GM19193 (cell line): ENCODE measurements around the gene FAM107B.

Experiments used
- POLR2A ChIP-seq: IDR thresholded peaks from 4 replicates; pipeline ENCODE4 v1.6.1; 2011; ENCODE audit not compliant: insufficient read depth, insufficient read length; ENCODE audit errors: extremely low read depth

Gene FAM107B

DNA sequence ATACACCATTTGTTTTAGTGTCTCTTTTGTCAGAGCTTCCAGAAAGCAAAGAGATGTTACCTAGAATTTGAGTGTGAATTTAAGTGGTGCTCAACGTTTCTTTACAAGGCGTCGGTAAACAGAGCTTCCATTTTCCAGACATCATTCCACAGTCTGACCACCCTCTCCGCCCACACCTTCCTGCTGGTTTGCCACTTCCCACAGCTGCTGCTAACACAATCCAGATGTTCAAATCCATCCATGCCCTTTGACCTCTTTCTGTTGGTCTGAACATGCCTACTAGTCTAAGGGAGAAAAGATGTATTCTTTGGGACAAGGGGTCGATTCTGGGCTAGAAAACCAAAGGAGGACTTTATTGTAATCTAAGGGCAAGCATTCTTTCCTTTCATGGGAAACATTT lies 86.1 kb downstream of the FAM107B start:
- TF ChIP-seq POLR2A, result no peak

DNA sequence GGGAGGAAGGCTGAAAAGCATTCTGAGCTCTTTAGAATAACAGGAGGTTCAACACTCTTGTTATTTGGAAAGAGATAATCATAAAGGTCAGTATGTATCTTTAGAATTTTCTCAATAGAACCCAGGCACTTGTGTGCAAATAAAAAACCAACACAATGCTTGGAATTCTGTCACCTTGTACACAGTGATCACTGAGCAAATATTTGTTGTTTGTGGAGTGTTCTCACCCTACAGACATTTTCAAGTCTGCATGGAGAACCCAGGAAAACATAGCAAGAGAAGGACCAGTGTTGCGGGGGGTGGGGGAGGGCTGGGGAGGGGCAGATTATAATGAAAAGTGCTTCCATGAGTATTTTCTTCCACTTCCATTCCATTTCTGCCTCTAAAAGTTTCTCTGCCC lies 87.4 kb downstream of the FAM107B start:
- TF ChIP-seq POLR2A, result no peak

- TF ChIP-seq POLR2A, result no peak
Observed at GRCh38 chr10:14686356-14686755, 88.3 kb downstream of the FAM107B start.

- TF ChIP-seq POLR2A, result no peak
Observed at GRCh38 chr10:14684354-14684753, 90.3 kb downstream of the FAM107B start.

GRCh38 chr10:14683256-14683655 lies 91.4 kb downstream of the FAM107B start:
- no peak for TF ChIP-seq POLR2A

DNA sequence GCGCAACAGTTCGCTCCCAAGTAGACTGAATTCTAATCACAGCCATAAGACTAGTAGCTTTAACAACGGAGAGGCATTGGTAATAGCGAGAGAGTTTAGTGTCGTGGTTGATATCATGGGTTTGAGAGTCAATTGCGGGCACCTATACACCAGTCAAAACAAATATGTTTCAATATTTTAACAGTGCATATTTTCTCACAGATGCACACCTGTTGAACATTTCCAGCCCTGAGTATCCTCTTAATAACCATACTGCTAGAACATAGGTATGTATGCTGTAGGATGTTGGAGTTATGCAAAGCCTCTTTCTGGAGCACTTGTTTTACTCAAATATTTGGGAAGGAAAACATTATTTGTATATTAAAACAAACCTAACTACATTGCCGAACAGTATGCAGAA lies 92.9 kb downstream of the FAM107B start:
- no peak for TF ChIP-seq POLR2A

- no peak for TF ChIP-seq POLR2A
Observed at GRCh38 chr10:14681305-14681704, 93.4 kb downstream of the FAM107B start.

DNA sequence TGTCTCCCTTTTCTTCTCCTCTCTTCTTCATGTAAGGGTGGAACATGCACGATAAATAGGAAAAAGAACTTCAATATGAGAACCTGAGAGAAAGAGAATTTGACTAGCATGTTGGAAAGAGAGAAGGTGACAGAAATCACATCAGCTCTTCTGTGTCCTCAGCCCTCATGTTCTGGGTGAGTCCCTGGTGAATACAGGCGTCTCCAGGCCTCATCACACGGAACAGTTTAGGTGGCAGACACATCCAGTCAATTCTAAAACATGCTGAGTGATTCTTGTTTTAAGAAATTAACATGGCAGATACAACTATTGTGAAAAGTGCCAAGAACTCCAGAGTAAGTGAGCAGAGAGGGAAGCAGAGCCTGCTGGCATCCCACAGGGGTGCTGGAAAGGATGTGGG lies 96.1 kb downstream of the FAM107B start:
- TF ChIP-seq POLR2A, result no peak

GRCh38 chr10:14676732-14677131 lies 98.0 kb downstream of the FAM107B start:
- no peak for TF ChIP-seq POLR2A

GRCh38 chr10:14674376-14675050 lies 100.2 kb downstream of the FAM107B start:
- TF ChIP-seq POLR2A, result no peak

GRCh38 chr10:14673189-14673861 lies 101.4 kb downstream of the FAM107B start:
- no peak for TF ChIP-seq POLR2A

DNA sequence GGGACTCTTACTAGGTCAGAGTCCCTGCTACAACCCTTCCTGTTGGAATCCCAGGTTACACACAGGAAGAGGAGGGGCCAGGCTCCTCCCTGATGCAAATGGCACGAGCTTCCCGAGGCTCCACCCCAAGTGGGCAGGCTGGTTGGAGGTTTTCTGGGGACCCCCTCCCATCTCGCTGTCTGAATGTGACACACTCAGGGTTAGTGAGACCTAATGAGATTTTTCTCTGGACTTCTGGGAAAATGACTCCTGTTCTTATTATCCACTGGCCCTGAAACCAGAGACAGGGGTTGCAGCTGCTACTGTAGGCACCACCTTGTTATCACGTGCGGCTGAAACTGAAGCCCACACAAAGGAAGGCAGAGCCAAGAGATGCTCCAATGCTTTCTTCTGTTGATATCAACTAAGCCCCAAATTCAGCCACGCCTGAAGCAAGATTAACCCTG lies 103.3 kb downstream of the FAM107B start:
- TF ChIP-seq POLR2A, result no peak

GRCh38 chr10:14670551-14671240 lies 104.0 kb downstream of the FAM107B start:
- TF ChIP-seq POLR2A, result no peak

GRCh38 chr10:14669576-14669975 lies 105.1 kb downstream of the FAM107B start:
- TF ChIP-seq POLR2A, result no peak

- no peak for TF ChIP-seq POLR2A
Observed at GRCh38 chr10:14667781-14668180, 106.9 kb downstream of the FAM107B start.

DNA sequence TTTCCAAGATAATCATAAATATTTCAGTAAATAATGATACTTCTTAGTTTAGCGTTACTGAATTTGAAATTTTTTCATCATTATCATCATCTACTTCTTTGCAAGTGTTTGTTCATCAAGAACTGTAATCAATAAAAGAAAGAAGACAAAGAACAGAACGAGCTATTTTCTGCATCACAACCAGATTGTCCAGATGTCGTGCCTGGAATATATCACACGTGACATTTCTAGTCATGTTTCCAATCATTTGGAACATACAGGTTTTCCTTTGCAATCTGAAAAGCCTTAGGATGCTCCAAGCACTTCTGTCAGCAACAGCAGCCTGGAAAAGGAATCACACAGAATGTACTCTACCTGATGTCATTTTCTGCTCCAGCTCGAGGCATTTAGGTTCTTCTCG lies 107.4 kb downstream of the FAM107B start:
- TF ChIP-seq POLR2A, result no peak
